ENCODE data around the gene MMP15.
A peak's percentile ranks its signal among the peaks of the same experiment; 100 is the strongest.

The MMP15 gene

DNA sequence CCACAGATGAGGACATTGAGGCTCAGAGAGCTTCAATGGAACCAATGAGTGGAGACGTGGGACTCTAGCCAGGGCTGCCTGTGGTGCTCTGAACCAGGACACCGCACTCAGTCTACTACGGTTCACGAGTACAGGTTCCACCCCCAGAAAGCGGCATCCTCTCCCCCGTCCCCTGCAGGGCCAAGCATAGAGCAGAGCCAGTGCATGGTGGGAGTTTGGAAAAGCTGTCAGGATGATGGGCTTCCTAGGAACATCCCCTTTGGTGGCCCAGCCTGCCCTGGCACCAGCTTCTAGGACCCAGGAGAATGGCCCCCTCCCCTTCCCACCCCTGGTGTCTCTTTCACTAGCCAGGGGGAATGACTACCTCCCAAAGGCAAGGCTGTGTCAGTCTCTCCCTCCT is 33.5 kb upstream of the MMP15 start:
- TF ChIP-seq, protein P1, sequence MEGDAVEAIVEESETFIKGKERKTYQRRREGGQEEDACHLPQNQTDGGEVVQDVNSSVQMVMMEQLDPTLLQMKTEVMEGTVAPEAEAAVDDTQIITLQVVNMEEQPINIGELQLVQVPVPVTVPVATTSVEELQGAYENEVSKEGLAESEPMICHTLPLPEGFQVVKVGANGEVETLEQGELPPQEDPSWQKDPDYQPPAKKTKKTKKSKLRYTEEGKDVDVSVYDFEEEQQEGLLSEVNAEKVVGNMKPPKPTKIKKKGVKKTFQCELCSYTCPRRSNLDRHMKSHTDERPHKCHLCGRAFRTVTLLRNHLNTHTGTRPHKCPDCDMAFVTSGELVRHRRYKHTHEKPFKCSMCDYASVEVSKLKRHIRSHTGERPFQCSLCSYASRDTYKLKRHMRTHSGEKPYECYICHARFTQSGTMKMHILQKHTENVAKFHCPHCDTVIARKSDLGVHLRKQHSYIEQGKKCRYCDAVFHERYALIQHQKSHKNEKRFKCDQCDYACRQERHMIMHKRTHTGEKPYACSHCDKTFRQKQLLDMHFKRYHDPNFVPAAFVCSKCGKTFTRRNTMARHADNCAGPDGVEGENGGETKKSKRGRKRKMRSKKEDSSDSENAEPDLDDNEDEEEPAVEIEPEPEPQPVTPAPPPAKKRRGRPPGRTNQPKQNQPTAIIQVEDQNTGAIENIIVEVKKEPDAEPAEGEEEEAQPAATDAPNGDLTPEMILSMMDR (conservative IDR thresholded peaks at IDR 0.05; ENCODE audit: low read length) = no peak
- H3K4me3 ChIP-seq (ENCODE audit: low read length) = no peak overlapping the region
- DNase-seq (ENCODE audit: low read depth) = no peak

DNA sequence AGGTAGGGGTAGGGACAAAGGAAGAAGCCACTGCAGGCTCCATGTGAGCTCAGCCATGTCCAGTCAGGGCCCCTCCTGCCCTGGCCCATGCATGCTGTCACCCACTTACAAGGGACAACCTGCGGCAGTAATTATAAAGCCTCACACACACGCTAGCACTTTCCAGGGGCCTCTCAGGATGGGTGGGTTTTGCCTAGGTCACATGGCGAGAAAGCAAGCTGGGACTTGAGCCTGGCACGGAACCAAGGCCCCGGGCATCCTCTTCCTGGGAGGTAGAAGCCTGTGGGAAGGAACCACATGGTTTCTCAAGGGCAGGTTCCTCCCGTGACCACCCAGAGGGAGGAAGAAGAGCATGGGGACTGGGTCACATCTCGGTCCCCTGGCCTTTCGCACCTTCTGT is 32.1 kb upstream of the MMP15 start:
- no peak for DNase-seq (ENCODE audit: low read depth)
- TF ChIP-seq, protein P1 (conservative IDR thresholded peaks at IDR 0.05; ENCODE audit: low read length) = no peak
- H3K4me3 ChIP-seq (ENCODE audit: low read length) = no peak overlapping the region

DNA sequence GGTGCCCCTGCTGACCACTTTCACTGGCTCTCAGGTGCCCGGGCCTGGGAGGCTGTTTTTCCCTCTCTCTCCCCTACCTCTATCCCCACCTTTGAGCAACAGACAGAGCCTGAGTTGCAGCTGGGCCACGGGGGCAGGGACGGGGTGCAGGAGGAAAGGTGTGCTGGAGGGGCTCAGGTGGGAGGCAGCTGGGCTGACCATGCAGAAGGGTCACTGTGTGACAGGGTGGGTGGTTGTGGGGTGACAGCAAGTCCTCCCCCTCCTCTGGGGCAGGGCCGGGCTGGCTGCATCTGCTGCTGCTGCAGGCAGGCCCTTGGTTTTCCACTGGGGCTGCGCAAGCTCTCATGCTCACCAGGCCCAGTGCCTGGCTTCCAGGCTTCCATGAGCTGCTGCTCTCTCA is 31.7 kb upstream of the MMP15 start:
- DNase-seq (ENCODE audit: low read depth) = no peak
- no peak overlapping the region for H3K4me3 ChIP-seq (ENCODE audit: low read length)
- TF ChIP-seq, protein P1 (conservative IDR thresholded peaks at IDR 0.05; ENCODE audit: low read length) = no peak

DNA sequence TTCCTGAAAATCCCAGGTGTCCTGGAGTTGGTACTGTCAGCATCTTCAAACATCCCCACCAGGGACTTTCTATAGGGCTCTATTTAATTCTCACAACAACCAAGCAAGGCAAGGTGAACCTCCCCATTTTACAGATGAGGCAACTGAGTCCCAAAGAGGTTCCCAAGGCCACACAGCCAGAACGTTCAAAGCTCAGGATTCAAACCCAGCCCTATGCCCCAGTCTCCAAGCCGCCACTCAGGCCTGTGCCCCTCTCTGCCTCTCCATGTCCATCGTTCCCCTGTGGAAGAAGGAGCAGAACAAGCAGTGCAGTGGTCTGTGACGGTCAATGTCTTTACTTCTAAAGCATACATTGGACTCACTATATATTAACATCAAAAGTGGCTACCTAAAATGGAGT is 31.2 kb upstream of the MMP15 start:
- no peak overlapping the region for H3K4me3 ChIP-seq (ENCODE audit: low read length)
- TF ChIP-seq, protein P1 (conservative IDR thresholded peaks at IDR 0.05; ENCODE audit: low read length) = no peak
- no peak for DNase-seq (ENCODE audit: low read depth)

DNA sequence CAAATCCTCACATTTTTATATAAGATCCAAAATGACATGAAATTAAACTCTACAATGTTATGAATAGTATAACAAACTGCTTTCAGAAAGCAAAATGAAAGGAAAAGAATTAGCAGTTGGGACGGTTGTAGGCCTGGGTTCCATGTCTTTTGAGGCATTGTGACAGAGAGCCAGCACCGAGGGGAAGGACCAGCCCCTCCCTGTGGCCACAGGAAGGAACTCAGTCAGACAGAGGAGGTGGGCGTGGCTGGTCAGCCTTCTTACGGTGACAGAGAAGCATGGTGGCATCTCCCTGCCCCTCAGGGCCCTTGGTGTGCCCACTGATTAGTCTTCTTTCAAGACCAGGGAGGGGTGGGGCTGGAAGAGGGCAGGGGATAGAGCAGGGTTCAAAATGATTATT is 30.8 kb upstream of the MMP15 start:
- no peak overlapping the region for H3K4me3 ChIP-seq (ENCODE audit: low read length)
- peak; percentile 31 for DNase-seq (ENCODE audit: low read depth)
- TF ChIP-seq, protein P1 (conservative IDR thresholded peaks at IDR 0.05; ENCODE audit: low read length) = peak; percentile 37

DNA sequence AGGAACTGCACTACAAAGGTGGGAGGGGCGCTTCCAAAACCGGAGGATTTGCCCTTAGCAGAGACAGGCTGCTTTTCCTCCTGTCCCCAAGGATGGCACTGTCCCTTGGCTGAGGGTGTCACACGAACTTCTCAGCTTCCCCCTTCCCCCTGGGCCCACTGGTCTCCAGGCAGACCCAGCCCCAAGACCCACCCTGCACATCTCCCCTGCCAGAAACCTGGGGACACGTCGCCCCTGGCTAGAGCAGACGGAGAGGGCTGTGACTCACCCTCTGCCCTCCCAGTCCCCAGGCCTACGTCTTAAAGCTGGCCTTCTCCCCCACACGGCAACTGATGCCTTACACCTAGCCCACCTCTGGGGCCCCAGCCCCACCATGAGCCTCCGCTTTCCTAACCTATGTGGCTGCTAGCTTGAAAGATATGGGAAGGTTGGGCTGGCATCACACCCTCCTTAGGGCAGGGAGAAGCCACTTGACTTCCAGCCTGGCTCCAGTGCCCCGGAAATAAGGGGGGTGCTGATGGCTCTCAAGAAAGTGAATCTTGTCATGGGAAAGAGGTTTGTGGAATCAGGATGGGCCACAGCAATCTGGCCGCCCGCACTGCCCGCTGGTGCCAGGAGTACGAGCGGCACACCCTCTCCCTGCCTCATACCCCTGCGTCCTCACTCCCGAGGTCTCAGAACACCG is 29.7 kb upstream of the MMP15 start:
- H3K4me3 ChIP-seq (ENCODE audit: low read length) = no peak overlapping the region
- no peak for DNase-seq (ENCODE audit: low read depth)
- TF ChIP-seq, protein P1 (conservative IDR thresholded peaks at IDR 0.05; ENCODE audit: low read length) = no peak

DNA sequence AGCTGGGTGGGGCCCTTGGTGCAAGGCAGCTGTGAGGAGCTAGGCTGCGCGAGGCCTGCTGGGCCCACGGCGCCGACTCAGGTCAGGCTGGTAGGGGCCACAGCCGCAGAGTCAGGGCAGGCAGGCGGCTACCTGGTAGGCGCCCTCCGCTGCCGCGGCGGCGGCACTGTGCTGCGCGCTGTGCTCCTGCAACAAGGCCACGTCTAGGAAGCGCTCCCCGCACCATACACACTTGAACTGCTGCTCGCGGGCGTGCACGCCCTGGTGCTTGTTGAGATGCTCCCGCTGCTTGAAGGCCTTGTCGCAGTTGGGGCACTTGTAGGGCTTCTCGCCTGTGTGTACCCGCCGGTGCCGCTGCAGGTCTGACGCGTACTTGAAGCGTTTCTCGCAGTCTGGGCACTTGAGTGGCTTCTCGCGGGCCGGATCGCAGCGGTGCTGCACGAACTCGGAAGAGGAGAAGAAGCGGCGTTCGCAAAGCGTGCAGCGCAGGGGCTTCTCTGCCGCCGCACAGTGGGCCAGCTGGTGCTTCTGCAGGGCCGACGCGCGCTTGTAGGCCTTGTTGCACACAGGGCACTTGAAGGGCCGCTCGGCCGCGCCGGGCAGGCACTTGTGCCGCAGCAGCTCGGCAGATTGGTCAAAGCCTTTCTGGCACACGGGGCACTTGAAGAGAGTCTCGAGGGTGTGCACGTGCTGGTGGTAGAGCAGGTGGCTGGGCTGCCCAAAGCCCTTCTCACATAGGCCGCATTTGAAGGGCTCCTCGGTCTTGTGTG is 29.0 kb upstream of the MMP15 start:
- DNase-seq (ENCODE audit: low read depth) = no peak
- TF ChIP-seq, protein P1 (conservative IDR thresholded peaks at IDR 0.05; ENCODE audit: low read length) = no peak
- no peak overlapping the region for H3K4me3 ChIP-seq (ENCODE audit: low read length)

Data from AG10803 (cell line).